Breast epithelium (tissue), 4 donors: ENCODE measurements around the gene EED. TPM values are rescaled to one million over a fixed set of nuclear protein-coding genes. Genes with fewer than 3 reads are reported as not detected.

Source experiments
- DNase-seq, 2 donors: peaks; one replicate each; pipeline ENCODE4 v3.0.0-alpha.2; 2019; ENCODE audit warnings: low spot score in 2 of 2
- H3K27ac ChIP-seq, 2 donors: fragments of 200-600 bp; sonication (generic) in 1 of 2; one replicate each; pipeline ENCODE4 v1.5.1; 2016 to 2019; ENCODE audit warnings: mild to moderate bottlenecking in 1 of 2
- H3K27me3 ChIP-seq, 2 donors: fragments of 200-600 bp; sonication (generic) in 1 of 2; one replicate each; pipeline versions ENCODE4 v1.5.1 to v1.6.0; 2017 to 2019; ENCODE audit warnings: control low read depth in 1 of 2, mild to moderate bottlenecking in 1 of 2
- H3K36me3 ChIP-seq: fragments of 200-600 bp; one replicate; pipeline ENCODE4 v1.5.1; 2019
- H3K4me1 ChIP-seq, 2 donors: fragments of 200-600 bp; sonication (generic); one replicate each; pipeline ENCODE4 v1.5.1; 2016 to 2019; ENCODE audit warnings: control low read depth in 1 of 2
- H3K4me3 ChIP-seq, 3 donors: fragments of 200-600 bp; sonication (generic); 1 replicate in 2 of 3; 2 replicates in 1 of 3; pipeline ENCODE4 v1.5.1; 2016 to 2019; ENCODE audit warnings: mild to moderate bottlenecking in 3 of 3, moderate library complexity in 2 of 3
- H3K9me3 ChIP-seq, 2 donors: fragments of 200-600 bp; sonication (generic) in 1 of 2; one replicate each; pipeline ENCODE4 v1.5.1; 2016 to 2019; ENCODE audit warnings: control low read depth in 1 of 2
- CTCF ChIP-seq, 3 donors: fragments of 450-650 bp; IDR thresholded peaks; one replicate each; pipeline ENCODE4 v1.5.1; 2016 to 2017; ENCODE audit warnings: antibody characterized with exemption in 3 of 3, mild to moderate bottlenecking in 3 of 3, moderate library complexity in 3 of 3
- POLR2A ChIP-seq: fragments of 450-650 bp; IDR thresholded peaks from one replicate; pipeline ENCODE4 v1.6.1; 2016; ENCODE audit warnings: antibody characterized with exemption, mild to moderate bottlenecking, moderate library complexity
- POLR2AphosphoS5 ChIP-seq, 3 donors: sonication (generic); formaldehyde crosslinking; IDR thresholded peaks; one replicate each; pipeline ENCODE4 v1.6.1; 2017; ENCODE audit warnings: antibody characterized with exemption in 3 of 3
- intact Hi-C: fragments of 100-400 bp; cut with DNase I; formaldehyde crosslinking; loops from one replicate; pipeline ENCODE4 v1.15.1; 2023; ENCODE audit warnings: low total_unique reads
- total RNA-seq, 3 donors: library from RNA; depleted of rRNA; stranded (reverse); fragments of >200 nt; gene quantifications; one replicate each; pipeline ENCODE4 v1.1.0, GENCODE V29; 2016

EED gene
- total RNA-seq, 3 donors from 2014 or later = 14.6 to 39.4 (median 26.2) TPM

GRCh38 chr11:86264649-86265048, 20.1 kb downstream of the EED start:
- H3K9me3 ChIP-seq = no peaks in the 10 kb centered on the region
- no peak overlapping the region for H3K4me3 ChIP-seq
- intact Hi-C loops = no loop called here
- no peak for DNase-seq
- no peaks in the 10 kb centered on the region for H3K27me3 ChIP-seq
- TF ChIP-seq POLR2AphosphoS5 (IDR thresholded peaks at IDR 0.05) (no peak), CTCF (IDR thresholded peaks at IDR 0.05) (no peak), POLR2A (no peak)
- no peaks in the 10 kb centered on the region for H3K4me1 ChIP-seq
- no peak overlapping the region for H3K27ac ChIP-seq
- H3K36me3 ChIP-seq = no peaks in the 10 kb centered on the region

- no peaks in the 10 kb centered on the region for H3K36me3 ChIP-seq
- H3K27me3 ChIP-seq = no peaks in the 10 kb centered on the region
- H3K4me3 ChIP-seq = no peak overlapping the region
- no peaks in the 10 kb centered on the region for H3K9me3 ChIP-seq
- no peak overlapping the region for H3K27ac ChIP-seq
- DNase-seq = no peak
- TF ChIP-seq CTCF (IDR thresholded peaks at IDR 0.05) (no peak), POLR2AphosphoS5 (IDR thresholded peaks at IDR 0.05) (no peak), POLR2A (no peak)
- H3K4me1 ChIP-seq = no peaks in the 10 kb centered on the region
- intact Hi-C loops = no loop called here
These were observed 20.6 kb downstream of the EED start for GRCh38 chr11:86265194-86265593.

- Histone ChIP-seq H3K36me3 (no peaks in the 10 kb centered on the region), H3K4me3 (no peak overlapping the region), H3K27ac (no peak overlapping the region), H3K9me3 (no peaks in the 10 kb centered on the region), H3K4me1 (no peaks in the 10 kb centered on the region), H3K27me3 (no peaks in the 10 kb centered on the region)
- intact Hi-C loops = loop anchor here (5.0 kb wide), 1 partner anchor 512 kb away; no protein-coding TSS in a partner anchor
- TF ChIP-seq POLR2A (no peak), POLR2AphosphoS5 (IDR thresholded peaks at IDR 0.05) (no peak), CTCF (IDR thresholded peaks at IDR 0.05) (no peak)
- DNase-seq = no peak
These were observed 25.1 kb downstream of the EED start for GRCh38 chr11:86269645-86270044.

- Histone ChIP-seq H3K27ac (no peak overlapping the region), H3K36me3 (no peaks in the 10 kb centered on the region), H3K9me3 (no peaks in the 10 kb centered on the region), H3K4me3 (no peak overlapping the region), H3K4me1 (no peaks in the 10 kb centered on the region), H3K27me3 (no peaks in the 10 kb centered on the region)
- TF ChIP-seq POLR2AphosphoS5 (IDR thresholded peaks at IDR 0.05) = no peak
- intact Hi-C loops = loop anchor here (5.0 kb wide), 1 partner anchor 517 kb away; no protein-coding TSS in a partner anchor
- DNase-seq = no peak
These were observed 29.9 kb downstream of the EED start for GRCh38 chr11:86274503-86274902.

- no peaks in the 10 kb centered on the region for H3K36me3 ChIP-seq
These were observed 30.4 kb downstream of the EED start for GRCh38 chr11:86274999-86275398.

More at GRCh38 chr11:86274999-86275398, 30.4 kb downstream of the EED start:
- H3K27me3 ChIP-seq = no peaks in the 10 kb centered on the region
- no peaks in the 10 kb centered on the region for H3K9me3 ChIP-seq
- no peak for DNase-seq
- no peak overlapping the region for H3K27ac ChIP-seq
- H3K4me1 ChIP-seq = no peaks in the 10 kb centered on the region
- TF ChIP-seq POLR2A (no peak), CTCF (IDR thresholded peaks at IDR 0.05) (no peak), POLR2AphosphoS5 (IDR thresholded peaks at IDR 0.05) (no peak)
- intact Hi-C loops = loop anchor here (5.0 kb wide), 1 partner anchor 518 kb away; no protein-coding TSS in a partner anchor
- no peak overlapping the region for H3K4me3 ChIP-seq
